Measurements from ENCODE around the gene TRIM29. TPM values are rescaled to one million over a fixed set of nuclear protein-coding genes. Genes with fewer than 3 reads are reported as not detected.
"Not testable (repeated sequence)": the region's sequence is repeated elsewhere in the genome, so short reads cannot be mapped to it uniquely, and the experiment has no call there.

TRIM29 gene
- total RNA-seq, 1 donor from 2014 or later: not detected

GRCh38 chr11:120180063-120180462, 42.1 kb upstream of the TRIM29 start:
- DNase-seq (ENCODE audit: low spot score); H3K4me1 Mint-ChIP-seq (ENCODE audit: low read depth); H3K27ac Mint-ChIP-seq; H3K4me3 Mint-ChIP-seq; H3K36me3 Mint-ChIP-seq (ENCODE audit: low read depth); intact Hi-C loops (cut with micrococcal nuclease); H3K9me3 Mint-ChIP-seq: not testable (repeated sequence)
- H3K27me3 Mint-ChIP-seq (ENCODE audit: insufficient read depth): peaks cover 22% of the 10 kb centered on the region

DNA sequence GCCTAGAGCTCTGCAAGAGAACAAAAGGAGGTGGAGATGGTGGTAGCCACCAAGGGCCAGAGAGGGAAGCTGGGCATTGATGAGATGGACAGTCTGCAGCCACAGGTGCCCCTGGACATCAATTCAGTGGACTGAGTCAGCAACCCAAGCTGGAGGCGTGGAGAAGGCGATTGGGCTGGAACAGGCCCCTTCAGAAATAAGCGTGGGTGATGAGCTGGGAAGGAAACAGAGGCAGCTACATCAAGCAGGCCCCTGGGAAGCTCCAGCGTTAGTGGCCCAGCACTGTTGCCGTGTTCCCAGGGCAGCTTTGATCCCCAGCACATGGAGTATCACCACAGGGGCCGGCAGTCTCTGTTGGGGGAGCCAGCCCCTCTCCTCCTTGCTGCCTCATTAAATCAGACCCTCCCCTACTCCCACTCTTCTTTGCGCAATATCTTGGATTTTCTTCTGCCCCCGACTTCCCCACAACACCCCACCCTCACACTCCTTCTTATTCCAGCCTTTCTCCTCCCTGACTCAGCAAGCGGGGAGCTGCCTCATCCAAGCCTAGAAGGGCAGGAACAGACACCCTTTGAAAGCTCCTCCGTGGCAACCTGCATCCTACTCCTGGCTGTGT, 41.3 kb upstream of the TRIM29 start:
- Mint-ChIP-seq H3K27me3 (ENCODE audit: insufficient read depth) (peaks cover 28% of the 10 kb centered on the region), H3K9me3 (no peaks in the 10 kb centered on the region), H3K4me3 (no peak overlapping the region), H3K4me1 (ENCODE audit: low read depth) (no peaks in the 10 kb centered on the region), H3K27ac (no peak overlapping the region), H3K36me3 (ENCODE audit: low read depth) (no peaks in the 10 kb centered on the region)
- intact Hi-C loops (cut with micrococcal nuclease): loop anchor here (10.0 kb wide), 1 partner anchor 506 kb away; no protein-coding TSS in a partner anchor
- DNase-seq (ENCODE audit: low spot score): no peak

GRCh38 chr11:120178561-120179056, 40.7 kb upstream of the TRIM29 start:
- no peak for DNase-seq (ENCODE audit: low spot score)
- H3K4me3 Mint-ChIP-seq: no peak overlapping the region
- peaks cover 34% of the 10 kb centered on the region for H3K27me3 Mint-ChIP-seq (ENCODE audit: insufficient read depth)
- no peaks in the 10 kb centered on the region for H3K9me3 Mint-ChIP-seq
- no peak overlapping the region for H3K27ac Mint-ChIP-seq
- H3K36me3 Mint-ChIP-seq (ENCODE audit: low read depth): no peaks in the 10 kb centered on the region
- H3K4me1 Mint-ChIP-seq (ENCODE audit: low read depth): no peaks in the 10 kb centered on the region
- intact Hi-C loops (cut with micrococcal nuclease): loop anchor here (10.0 kb wide), 1 partner anchor 506 kb away; no protein-coding TSS in a partner anchor

GRCh38 chr11:120174866-120175265, 37.0 kb upstream of the TRIM29 start:
- no peak overlapping the region for H3K27ac Mint-ChIP-seq
- H3K4me3 Mint-ChIP-seq: no peak overlapping the region
- intact Hi-C loops (cut with micrococcal nuclease): loop anchor here (10.0 kb wide), 1 partner anchor 510 kb away; no protein-coding TSS in a partner anchor
- peaks cover 54% of the 10 kb centered on the region for H3K27me3 Mint-ChIP-seq (ENCODE audit: insufficient read depth)
- no peaks in the 10 kb centered on the region for H3K9me3 Mint-ChIP-seq
- no peaks in the 10 kb centered on the region for H3K36me3 Mint-ChIP-seq (ENCODE audit: low read depth)
- H3K4me1 Mint-ChIP-seq (ENCODE audit: low read depth): no peaks in the 10 kb centered on the region
- no peak for DNase-seq (ENCODE audit: low spot score)

GRCh38 chr11:120173807-120174206, 35.9 kb upstream of the TRIM29 start:
- Mint-ChIP-seq H3K27ac (no peak overlapping the region), H3K4me3 (no peak overlapping the region), H3K36me3 (ENCODE audit: low read depth) (no peaks in the 10 kb centered on the region), H3K27me3 (ENCODE audit: insufficient read depth) (peaks cover 51% of the 10 kb centered on the region), H3K4me1 (ENCODE audit: low read depth) (peaks cover 2% of the 10 kb centered on the region), H3K9me3 (no peaks in the 10 kb centered on the region)
- intact Hi-C loops (cut with micrococcal nuclease): loop anchor here (2.0 to 10.0 kb wide), 2 partner anchors 37 to 511 kb away; partner anchors contain the start of gene OAF
- no peak for DNase-seq (ENCODE audit: low spot score)

DNA sequence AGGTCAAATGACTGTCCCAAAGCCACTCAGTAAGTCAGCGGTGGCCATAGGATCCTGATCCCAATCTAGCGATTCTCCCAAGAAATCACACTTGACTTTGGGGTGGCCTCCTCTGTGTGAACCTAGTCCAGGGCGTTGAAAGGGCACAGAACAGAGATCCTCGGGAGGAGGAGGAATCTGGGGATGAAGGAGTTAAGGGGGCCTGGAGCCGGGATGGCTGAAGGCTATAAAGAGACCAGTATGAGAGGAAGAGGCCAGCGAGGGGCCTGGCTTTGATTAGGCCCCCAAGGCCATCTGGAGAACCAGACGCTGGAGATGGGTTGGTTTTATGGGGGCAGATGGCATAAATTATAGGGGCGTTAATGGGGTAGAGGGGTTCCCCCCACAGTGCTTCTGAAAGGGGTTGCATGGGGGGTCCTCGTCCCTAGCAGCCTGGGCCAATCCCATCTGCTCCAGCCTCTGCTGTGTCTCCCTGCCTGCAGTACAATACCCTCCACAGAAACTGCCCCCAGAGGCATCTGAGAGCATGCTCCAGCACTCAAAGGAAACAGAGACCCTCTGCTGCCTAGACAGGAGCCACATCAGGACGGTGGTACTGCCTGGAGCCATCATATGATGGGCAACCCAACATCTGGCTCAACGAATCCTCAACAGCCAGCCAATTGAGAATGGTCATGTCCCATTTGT, 35.2 kb upstream of the TRIM29 start:
- no peak overlapping the region for H3K27ac Mint-ChIP-seq
- H3K27me3 Mint-ChIP-seq (ENCODE audit: insufficient read depth): peaks cover 55% of the 10 kb centered on the region
- intact Hi-C loops (cut with micrococcal nuclease): loop anchor here (2.0 to 10.0 kb wide), 2 partner anchors 38 to 512 kb away; partner anchors contain the start of gene OAF
- H3K9me3 Mint-ChIP-seq: no peaks in the 10 kb centered on the region
- no peaks in the 10 kb centered on the region for H3K36me3 Mint-ChIP-seq (ENCODE audit: low read depth)
- DNase-seq (ENCODE audit: low spot score): no peak
- H3K4me1 Mint-ChIP-seq (ENCODE audit: low read depth): peaks cover 8% of the 10 kb centered on the region
- no peak overlapping the region for H3K4me3 Mint-ChIP-seq

- intact Hi-C loops (cut with micrococcal nuclease): loop anchor here (1.0 to 10.0 kb wide), 4 partner anchors 39 to 513 kb away; partner anchors contain the start of gene OAF
- Mint-ChIP-seq H3K4me3 (no peak overlapping the region), H3K4me1 (ENCODE audit: low read depth) (peaks cover 8% of the 10 kb centered on the region), H3K36me3 (ENCODE audit: low read depth) (no peaks in the 10 kb centered on the region), H3K27ac (no peak overlapping the region), H3K9me3 (no peaks in the 10 kb centered on the region), H3K27me3 (ENCODE audit: insufficient read depth) (peaks cover 63% of the 10 kb centered on the region)
- DNase-seq (ENCODE audit: low spot score): peak; percentile 34
Observed at GRCh38 chr11:120172054-120172911, 34.4 kb upstream of the TRIM29 start.

DNA sequence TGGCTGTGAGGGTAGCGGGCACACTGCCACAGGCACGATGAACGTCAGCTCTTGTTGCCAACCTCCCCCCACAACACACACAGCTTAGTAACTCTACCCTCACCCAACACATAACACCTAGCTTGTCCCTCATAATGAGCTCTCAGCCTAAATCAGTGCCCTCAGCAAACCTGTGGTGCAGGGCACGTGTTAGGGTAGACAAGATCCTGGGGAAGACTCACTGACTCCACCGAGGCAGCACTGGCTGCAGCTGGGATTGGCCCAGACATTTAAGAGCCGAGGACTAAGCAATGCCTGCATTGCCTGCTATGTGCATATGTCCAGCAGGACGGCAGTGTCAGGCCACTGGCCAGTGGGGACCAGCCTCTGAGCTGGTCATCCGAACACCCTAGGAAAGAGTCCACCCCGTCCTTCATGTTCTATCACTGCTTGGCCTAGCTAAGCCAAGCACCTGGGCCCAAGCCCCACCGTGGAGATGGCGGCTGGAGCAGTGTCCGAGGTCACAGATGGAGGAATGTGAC, 32.9 kb upstream of the TRIM29 start:
- DNase-seq (ENCODE audit: low spot score): no peak
- intact Hi-C loops (cut with micrococcal nuclease): loop anchor here (10.0 kb wide), 1 partner anchor 514 kb away; no protein-coding TSS in a partner anchor
- H3K4me3 Mint-ChIP-seq: no peak overlapping the region
- no peaks in the 10 kb centered on the region for H3K9me3 Mint-ChIP-seq
- H3K27me3 Mint-ChIP-seq (ENCODE audit: insufficient read depth): peaks cover 61% of the 10 kb centered on the region
- H3K4me1 Mint-ChIP-seq (ENCODE audit: low read depth): peaks cover 8% of the 10 kb centered on the region
- no peaks in the 10 kb centered on the region for H3K36me3 Mint-ChIP-seq (ENCODE audit: low read depth)
- no peak overlapping the region for H3K27ac Mint-ChIP-seq

DNA sequence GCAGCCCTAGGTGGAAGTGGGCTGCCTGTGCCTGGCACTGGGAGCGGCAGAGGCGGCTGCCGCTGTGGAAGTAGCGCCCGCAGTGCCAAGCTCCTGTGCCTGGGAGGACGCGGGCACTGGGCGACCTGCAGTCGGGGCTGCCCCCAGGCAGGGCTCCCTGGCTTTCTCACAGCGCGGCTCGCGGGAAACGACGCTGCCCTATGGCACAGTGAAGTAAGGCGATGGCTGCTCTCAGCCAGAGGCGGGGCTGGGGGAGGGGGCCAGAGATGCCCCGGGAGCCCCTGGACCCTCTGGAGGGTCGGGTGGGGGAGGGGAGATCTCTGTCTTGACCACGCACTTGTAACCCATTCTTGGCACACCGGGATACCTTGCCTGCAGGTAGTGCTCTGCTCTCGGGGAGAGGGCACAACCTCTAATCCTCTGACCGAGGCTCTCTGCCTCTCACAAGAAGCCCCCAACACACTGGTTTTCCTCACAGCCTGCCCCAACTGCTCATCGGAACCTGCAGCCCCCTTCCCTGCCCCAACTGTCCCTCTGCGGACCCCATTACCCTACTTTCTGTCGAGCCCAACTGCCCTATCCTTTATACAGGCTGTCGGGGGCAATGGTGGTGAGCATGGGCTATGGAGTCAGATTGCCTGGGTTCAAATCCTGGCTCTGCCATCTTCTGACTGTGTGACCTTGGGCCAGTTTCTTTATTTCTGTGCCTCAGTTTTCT, 32.2 kb upstream of the TRIM29 start:
- no peak for DNase-seq (ENCODE audit: low spot score)
- intact Hi-C loops (cut with micrococcal nuclease): loop anchor here (1.0 to 10.0 kb wide), 2 partner anchors 504 to 515 kb away; no protein-coding TSS in a partner anchor
- peaks cover 8% of the 10 kb centered on the region for H3K4me1 Mint-ChIP-seq (ENCODE audit: low read depth)
- peaks cover 60% of the 10 kb centered on the region for H3K27me3 Mint-ChIP-seq (ENCODE audit: insufficient read depth)
- H3K4me3 Mint-ChIP-seq: no peak overlapping the region
- no peaks in the 10 kb centered on the region for H3K9me3 Mint-ChIP-seq
- no peak overlapping the region for H3K27ac Mint-ChIP-seq
- H3K36me3 Mint-ChIP-seq (ENCODE audit: low read depth): no peaks in the 10 kb centered on the region

DNA sequence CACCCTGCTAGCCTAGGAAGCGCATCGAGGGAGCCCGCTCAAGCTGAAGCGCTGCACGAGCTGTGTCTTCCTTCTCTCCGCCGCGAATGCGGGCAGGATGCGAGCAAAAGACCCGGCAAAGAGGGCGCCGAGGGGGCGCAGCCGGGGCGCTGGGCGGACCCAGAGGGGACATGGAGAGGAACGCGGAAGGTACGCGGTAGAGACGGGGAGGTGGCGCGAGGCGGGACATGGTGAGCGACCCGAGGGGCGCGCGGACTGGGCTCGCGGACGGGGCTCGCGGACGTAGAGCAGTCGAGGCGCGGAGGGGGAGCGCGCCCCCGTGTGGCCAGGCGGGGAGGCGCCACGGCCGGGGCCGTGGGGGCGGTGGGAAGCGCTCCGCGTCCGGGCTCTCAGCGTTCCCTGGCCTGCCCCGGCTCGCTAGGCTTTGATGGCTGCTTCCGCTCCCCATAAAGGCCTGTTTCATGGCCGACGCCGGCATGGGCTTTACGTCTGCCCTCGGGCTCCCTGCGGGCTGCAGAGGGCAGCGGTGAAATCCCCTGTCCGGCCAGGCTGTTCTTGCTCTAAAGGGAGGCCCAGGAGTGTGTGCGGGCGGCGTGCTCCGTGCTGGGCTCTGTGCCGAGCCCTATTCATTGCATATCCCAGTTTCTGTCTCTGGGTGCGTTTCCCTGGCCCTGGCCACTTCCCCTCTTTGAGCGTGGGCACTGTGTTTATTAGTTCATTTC, 31.2 kb upstream of the TRIM29 start:
- H3K9me3 Mint-ChIP-seq: no peaks in the 10 kb centered on the region
- no peak overlapping the region for H3K27ac Mint-ChIP-seq
- no peaks in the 10 kb centered on the region for H3K36me3 Mint-ChIP-seq (ENCODE audit: low read depth)
- peak; percentile 48 for DNase-seq (ENCODE audit: low spot score)
- H3K27me3 Mint-ChIP-seq (ENCODE audit: insufficient read depth): peaks cover 61% of the 10 kb centered on the region
- peaks cover 8% of the 10 kb centered on the region for H3K4me1 Mint-ChIP-seq (ENCODE audit: low read depth)
- peak overlapping the region; percentile 57 for H3K4me3 Mint-ChIP-seq
- intact Hi-C loops (cut with micrococcal nuclease): loop anchor here (1.0 kb wide), 1 partner anchor 503 kb away; no protein-coding TSS in a partner anchor

DNA sequence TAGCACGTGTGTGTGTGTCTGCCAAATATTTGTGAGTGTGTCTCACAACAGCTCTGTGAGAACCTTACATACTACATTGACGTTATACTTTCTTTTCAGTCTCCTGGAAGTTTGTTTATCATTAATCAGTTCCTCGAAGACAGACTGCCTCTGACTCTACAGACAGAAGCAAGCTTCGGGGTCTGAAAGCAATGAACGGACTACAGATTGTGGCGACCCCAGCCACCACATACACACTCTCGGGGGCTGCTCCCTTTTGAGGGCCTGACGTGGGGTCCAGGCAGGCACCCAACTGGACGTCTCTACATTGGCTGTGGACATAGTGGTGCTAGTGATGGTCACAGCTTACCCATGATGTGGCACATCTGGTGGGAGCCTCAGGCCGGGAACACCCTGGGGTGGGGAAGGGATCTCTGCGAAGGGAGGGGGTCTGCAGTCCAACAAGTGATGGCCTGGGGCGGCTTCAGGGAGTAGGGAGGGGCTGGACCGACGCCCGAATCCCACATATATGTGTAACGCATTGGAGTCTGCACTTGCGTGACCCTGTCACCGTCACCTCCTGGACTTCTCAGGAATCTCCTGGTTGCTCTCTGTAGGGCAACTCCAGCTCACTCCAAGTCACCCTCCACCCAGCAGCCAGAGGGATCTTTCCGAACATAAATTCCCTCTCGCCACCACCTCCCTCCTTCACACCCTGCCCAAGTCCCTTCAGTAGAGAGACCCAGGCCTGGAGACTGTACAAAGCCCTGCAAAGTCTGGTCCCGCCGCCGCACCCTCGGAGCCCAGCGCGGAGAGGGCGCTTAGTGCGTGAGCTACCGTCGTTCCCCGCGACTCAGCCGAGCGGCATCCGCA, 30.4 kb upstream of the TRIM29 start:
- Mint-ChIP-seq H3K4me1 (ENCODE audit: low read depth) (peaks cover 8% of the 10 kb centered on the region), H3K27ac (no peak overlapping the region), H3K27me3 (ENCODE audit: insufficient read depth) (peaks cover 53% of the 10 kb centered on the region), H3K36me3 (ENCODE audit: low read depth) (no peaks in the 10 kb centered on the region), H3K4me3 (peak overlapping the region; percentile 57), H3K9me3 (no peaks in the 10 kb centered on the region)
- intact Hi-C loops (cut with micrococcal nuclease): no loop called here
- DNase-seq (ENCODE audit: low spot score): no peak
